Measurements from ENCODE around the gene ALDH16A1.

ALDH16A1 gene

GRCh38 chr19:49432141-49433073 lies 20.6 kb upstream of the ALDH16A1 start:
- Histone ChIP-seq H3K27me3 (ENCODE audit: control insufficient read depth in 1 of 2, insufficient read depth in 2 of 2, low read length in 2 of 2) (peaks cover 75 to 81% of the 10 kb centered on the region in 2 donors), H3K4me1 (ENCODE audit: control insufficient read depth, insufficient read depth, low read length) (peaks cover 9% of the 10 kb centered on the region), H3K9me3 (ENCODE audit: control insufficient read depth in 2 of 2, low read length in 2 of 2) (no peaks in the 10 kb centered on the region), H3K4me3 (ENCODE audit: low read length in 2 of 2) (no peak overlapping the region), H3K9ac (ENCODE audit: low read length in 2 of 2) (no peak overlapping the region), H3K36me3 (ENCODE audit: control insufficient read depth in 2 of 2, insufficient read depth in 2 of 2, low read length in 2 of 2) (no peaks in the 10 kb centered on the region), H3K27ac (ENCODE audit: low read length) (no peak overlapping the region)

- H3K36me3 ChIP-seq (ENCODE audit: control insufficient read depth in 2 of 2, insufficient read depth in 2 of 2, low read length in 2 of 2), result no peaks in the 10 kb centered on the region
- H3K9ac ChIP-seq (ENCODE audit: low read length in 2 of 2), result no peak overlapping the region
- H3K27me3 ChIP-seq (ENCODE audit: control insufficient read depth in 1 of 2, insufficient read depth in 2 of 2, low read length in 2 of 2), result peaks cover 76 to 79% of the 10 kb centered on the region in 2 donors
- no peak overlapping the region for H3K4me3 ChIP-seq (ENCODE audit: low read length in 2 of 2)
- H3K4me1 ChIP-seq (ENCODE audit: control insufficient read depth, insufficient read depth, low read length), result peaks cover 1% of the 10 kb centered on the region
- H3K9me3 ChIP-seq (ENCODE audit: control insufficient read depth in 2 of 2, low read length in 2 of 2), result no peaks in the 10 kb centered on the region
- H3K27ac ChIP-seq (ENCODE audit: low read length), result no peak overlapping the region
Observed at GRCh38 chr19:49433240-49433901, 19.7 kb upstream of the ALDH16A1 start.

GRCh38 chr19:49434907-49435583 lies 18.0 kb upstream of the ALDH16A1 start:
- no peak overlapping the region for H3K4me3 ChIP-seq (ENCODE audit: low read length in 2 of 2)
- H3K36me3 ChIP-seq (ENCODE audit: control insufficient read depth in 2 of 2, insufficient read depth in 2 of 2, low read length in 2 of 2), result no peaks in the 10 kb centered on the region
- H3K27ac ChIP-seq (ENCODE audit: low read length), result no peak overlapping the region
- peaks cover 80 to 81% of the 10 kb centered on the region in 2 donors for H3K27me3 ChIP-seq (ENCODE audit: control insufficient read depth in 1 of 2, insufficient read depth in 2 of 2, low read length in 2 of 2)
- H3K9me3 ChIP-seq (ENCODE audit: control insufficient read depth in 2 of 2, low read length in 2 of 2), result no peaks in the 10 kb centered on the region
- no peak overlapping the region for H3K9ac ChIP-seq (ENCODE audit: low read length in 2 of 2)
- H3K4me1 ChIP-seq (ENCODE audit: control insufficient read depth, insufficient read depth, low read length), result no peaks in the 10 kb centered on the region

GRCh38 chr19:49435670-49436069 lies 17.4 kb upstream of the ALDH16A1 start:
- H3K9ac ChIP-seq (ENCODE audit: low read length in 2 of 2), result no peak overlapping the region
- peaks cover 83 to 87% of the 10 kb centered on the region in 2 donors for H3K27me3 ChIP-seq (ENCODE audit: control insufficient read depth in 1 of 2, insufficient read depth in 2 of 2, low read length in 2 of 2)
- no peak overlapping the region for H3K27ac ChIP-seq (ENCODE audit: low read length)
- peaks cover 1% of the 10 kb centered on the region for H3K4me1 ChIP-seq (ENCODE audit: control insufficient read depth, insufficient read depth, low read length)
- no peaks in the 10 kb centered on the region for H3K9me3 ChIP-seq (ENCODE audit: control insufficient read depth in 2 of 2, low read length in 2 of 2)
- no peak overlapping the region for H3K4me3 ChIP-seq (ENCODE audit: low read length in 2 of 2)
- H3K36me3 ChIP-seq (ENCODE audit: control insufficient read depth in 2 of 2, insufficient read depth in 2 of 2, low read length in 2 of 2), result no peaks in the 10 kb centered on the region

- no peaks in the 10 kb centered on the region for H3K9me3 ChIP-seq (ENCODE audit: control insufficient read depth in 2 of 2, low read length in 2 of 2)
- H3K4me3 ChIP-seq (ENCODE audit: low read length in 2 of 2), result no peak overlapping the region
- H3K9ac ChIP-seq (ENCODE audit: low read length in 2 of 2), result no peak overlapping the region
- H3K36me3 ChIP-seq (ENCODE audit: control insufficient read depth in 2 of 2, insufficient read depth in 2 of 2, low read length in 2 of 2), result no peaks in the 10 kb centered on the region
- no peak overlapping the region for H3K27ac ChIP-seq (ENCODE audit: low read length)
- H3K27me3 ChIP-seq (ENCODE audit: control insufficient read depth in 1 of 2, insufficient read depth in 2 of 2, low read length in 2 of 2), result peaks cover 80 to 83% of the 10 kb centered on the region in 2 donors
- peaks cover 7% of the 10 kb centered on the region for H3K4me1 ChIP-seq (ENCODE audit: control insufficient read depth, insufficient read depth, low read length)
Observed at GRCh38 chr19:49436381-49437017, 16.5 kb upstream of the ALDH16A1 start.

- H3K4me1 ChIP-seq (ENCODE audit: control insufficient read depth, insufficient read depth, low read length), result peaks cover 9% of the 10 kb centered on the region
- H3K36me3 ChIP-seq (ENCODE audit: control insufficient read depth in 2 of 2, insufficient read depth in 2 of 2, low read length in 2 of 2), result no peaks in the 10 kb centered on the region
- no peak overlapping the region for H3K4me3 ChIP-seq (ENCODE audit: low read length in 2 of 2)
- no peak overlapping the region for H3K9ac ChIP-seq (ENCODE audit: low read length in 2 of 2)
- H3K27ac ChIP-seq (ENCODE audit: low read length), result no peak overlapping the region
- H3K9me3 ChIP-seq (ENCODE audit: control insufficient read depth in 2 of 2, low read length in 2 of 2), result no peaks in the 10 kb centered on the region
- H3K27me3 ChIP-seq (ENCODE audit: control insufficient read depth in 1 of 2, insufficient read depth in 2 of 2, low read length in 2 of 2), result peaks cover 77 to 86% of the 10 kb centered on the region in 2 donors
Observed at GRCh38 chr19:49437231-49437630, 15.8 kb upstream of the ALDH16A1 start.

- Histone ChIP-seq H3K4me1 (ENCODE audit: control insufficient read depth, insufficient read depth, low read length) (peaks cover 16% of the 10 kb centered on the region), H3K27me3 (ENCODE audit: control insufficient read depth in 1 of 2, insufficient read depth in 2 of 2, low read length in 2 of 2) (peaks cover 71 to 83% of the 10 kb centered on the region in 2 donors), H3K36me3 (ENCODE audit: control insufficient read depth in 2 of 2, insufficient read depth in 2 of 2, low read length in 2 of 2) (no peaks in the 10 kb centered on the region), H3K9ac (ENCODE audit: low read length in 2 of 2) (no peak overlapping the region), H3K4me3 (ENCODE audit: low read length in 2 of 2) (no peak overlapping the region), H3K27ac (ENCODE audit: low read length) (no peak overlapping the region), H3K9me3 (ENCODE audit: control insufficient read depth in 2 of 2, low read length in 2 of 2) (no peaks in the 10 kb centered on the region)
Observed at GRCh38 chr19:49438261-49438660, 14.8 kb upstream of the ALDH16A1 start.

GRCh38 chr19:49439836-49440235 lies 13.2 kb upstream of the ALDH16A1 start:
- Histone ChIP-seq H3K27ac (ENCODE audit: low read length) (no peak overlapping the region), H3K4me3 (ENCODE audit: low read length in 2 of 2) (no peak overlapping the region), H3K4me1 (ENCODE audit: control insufficient read depth, insufficient read depth, low read length) (peaks cover 16% of the 10 kb centered on the region), H3K9me3 (ENCODE audit: control insufficient read depth in 2 of 2, low read length in 2 of 2) (no peaks in the 10 kb centered on the region), H3K27me3 (ENCODE audit: control insufficient read depth in 1 of 2, insufficient read depth in 2 of 2, low read length in 2 of 2) (peaks cover 59 to 67% of the 10 kb centered on the region in 2 donors), H3K36me3 (ENCODE audit: control insufficient read depth in 2 of 2, insufficient read depth in 2 of 2, low read length in 2 of 2) (no peaks in the 10 kb centered on the region), H3K9ac (ENCODE audit: low read length in 2 of 2) (no peak overlapping the region)

GRCh38 chr19:49440439-49441209 lies 12.4 kb upstream of the ALDH16A1 start:
- Histone ChIP-seq H3K9me3 (ENCODE audit: control insufficient read depth in 2 of 2, low read length in 2 of 2) (no peaks in the 10 kb centered on the region), H3K27ac (ENCODE audit: low read length) (no peak overlapping the region), H3K4me3 (ENCODE audit: low read length in 2 of 2) (peak overlapping the region in 1 of 2 donors; percentile 47), H3K9ac (ENCODE audit: low read length in 2 of 2) (no peak overlapping the region), H3K4me1 (ENCODE audit: control insufficient read depth, insufficient read depth, low read length) (peaks cover 16% of the 10 kb centered on the region), H3K36me3 (ENCODE audit: control insufficient read depth in 2 of 2, insufficient read depth in 2 of 2, low read length in 2 of 2) (no peaks in the 10 kb centered on the region), H3K27me3 (ENCODE audit: control insufficient read depth in 1 of 2, insufficient read depth in 2 of 2, low read length in 2 of 2) (peaks cover 51 to 63% of the 10 kb centered on the region in 2 donors)

Measured in stomach smooth muscle (tissue), 2 donors.